ENCODE results near the gene CNOT4.
"Not testable (repeated sequence)": the region's sequence is repeated elsewhere in the genome, so short reads cannot be mapped to it uniquely, and the experiment has no call there.

The CNOT4 gene

GRCh38 chr7:135449436-135449835 is 60.5 kb downstream of the CNOT4 start:
- no peak for DNase-seq

DNA sequence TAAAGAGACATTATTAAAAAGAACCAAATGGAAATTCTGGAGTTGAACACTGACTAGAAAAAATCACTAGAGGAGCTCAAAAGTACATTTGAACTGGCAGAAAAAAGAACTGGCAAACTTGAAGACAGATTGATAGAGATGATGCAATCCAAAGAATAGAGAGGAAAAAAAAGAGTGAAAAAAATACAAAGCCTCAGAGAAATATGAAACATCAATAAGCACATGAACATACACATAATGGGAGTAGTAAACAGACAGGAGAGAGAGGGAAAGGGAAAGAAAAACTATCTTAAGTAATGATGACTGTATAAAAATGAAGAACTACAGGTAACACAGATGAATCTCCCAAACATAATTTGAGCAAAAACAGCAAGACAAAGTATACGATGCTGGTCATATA is 61.1 kb downstream of the CNOT4 start:
- no peak for DNase-seq

DNA sequence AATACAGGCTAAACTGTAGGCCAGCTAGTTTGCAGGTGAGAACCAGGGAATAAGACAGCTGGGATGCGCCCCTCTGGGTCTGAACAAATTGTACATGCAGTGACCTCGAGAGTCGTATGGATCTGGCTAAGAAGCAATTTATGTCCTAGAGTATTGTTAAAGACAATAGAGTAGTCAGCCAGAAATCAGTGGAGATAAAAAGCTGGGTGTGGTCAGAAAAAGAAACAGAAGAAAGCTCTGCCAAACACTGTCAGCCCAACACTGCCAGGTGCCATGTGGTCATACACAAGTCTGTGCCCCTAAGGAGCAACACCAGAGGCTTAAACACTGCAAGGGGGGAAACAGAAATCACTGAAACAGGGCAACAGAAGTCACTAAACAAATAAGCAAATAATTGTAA is 62.2 kb downstream of the CNOT4 start:
- no peak for DNase-seq

GRCh38 chr7:135445690-135446089 is 64.2 kb downstream of the CNOT4 start:
- no peak for DNase-seq

GRCh38 chr7:135445266-135445665 is 64.6 kb downstream of the CNOT4 start:
- DNase-seq, result not testable (repeated sequence)

DNA sequence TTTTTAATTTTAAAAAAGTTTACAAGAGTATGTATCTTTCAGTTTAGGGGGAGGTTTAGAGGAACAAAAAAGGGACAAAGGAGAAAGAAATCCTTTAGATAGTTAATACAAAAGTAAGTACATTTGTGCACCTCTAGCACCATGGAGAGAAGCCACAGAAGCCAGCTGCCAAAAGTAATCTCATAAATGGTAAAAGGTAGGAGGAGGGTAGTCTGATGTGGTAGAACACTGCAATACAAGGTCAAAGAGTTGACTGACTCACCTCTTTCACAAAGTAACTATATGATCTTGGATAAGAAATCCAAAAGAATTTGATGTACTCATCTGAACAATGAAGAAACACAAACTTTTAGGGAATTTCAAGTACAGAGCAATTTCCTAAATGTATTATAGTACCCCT is 68.1 kb downstream of the CNOT4 start:
- no peak for DNase-seq

GRCh38 chr7:135434047-135434446 is 75.9 kb downstream of the CNOT4 start:
- no peak for DNase-seq

DNA sequence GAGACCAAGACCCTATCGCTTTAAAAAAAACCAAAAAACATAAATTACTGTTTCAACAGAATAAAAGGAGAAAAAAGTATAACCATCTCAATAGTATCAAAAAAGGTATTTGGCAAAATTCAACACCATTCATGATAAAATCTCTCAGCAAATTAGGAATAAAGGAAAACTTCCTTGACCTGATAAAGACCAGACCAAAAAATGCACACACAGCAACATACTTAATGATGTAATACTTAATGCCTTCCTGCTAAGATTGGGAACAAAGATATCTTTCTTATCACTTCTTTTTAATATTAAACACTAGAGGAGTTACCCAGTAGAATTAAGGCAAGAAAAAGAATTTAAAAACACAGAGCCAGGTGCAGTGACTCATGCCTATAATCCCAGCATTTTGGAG is 79.3 kb downstream of the CNOT4 start:
- no peak for DNase-seq

DNA sequence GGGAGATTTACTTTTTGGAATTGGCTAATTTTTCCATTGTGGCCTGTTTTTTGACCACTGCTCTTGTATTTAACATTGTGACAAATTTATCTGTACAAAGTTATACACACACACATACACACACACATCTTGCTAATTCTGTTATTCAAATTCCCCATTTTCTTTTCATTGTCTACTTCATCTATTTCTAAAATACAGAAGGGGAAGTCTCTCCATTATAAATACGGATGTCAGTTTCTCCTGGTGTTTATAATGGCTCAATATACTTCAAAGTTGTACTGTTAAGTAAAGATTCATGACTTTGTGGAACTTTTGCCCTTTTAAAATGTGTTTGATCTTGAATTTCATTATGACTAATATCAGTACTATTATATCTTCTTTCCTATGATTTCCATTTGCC is 81.0 kb downstream of the CNOT4 start:
- DNase-seq, result no peak

DNA sequence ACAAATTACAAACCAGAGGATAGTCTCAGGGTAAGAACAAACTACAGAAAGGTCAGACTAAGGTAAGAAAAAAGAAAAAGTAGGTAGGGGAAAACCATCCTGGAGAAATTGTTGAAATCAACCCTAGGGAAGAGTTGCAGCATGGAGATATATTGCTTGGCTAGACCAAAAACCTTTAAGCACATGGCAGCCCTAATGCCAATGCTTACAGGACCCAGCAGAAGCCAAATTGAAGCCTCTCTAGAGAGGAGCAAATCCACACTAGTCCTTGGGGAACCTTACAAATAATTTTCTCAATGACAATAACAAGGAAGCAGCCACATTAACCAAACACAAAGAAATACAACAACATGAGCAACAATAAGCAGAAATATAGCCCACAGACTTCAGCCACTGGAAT is 81.9 kb downstream of the CNOT4 start:
- DNase-seq, result no peak

GRCh38 chr7:135427166-135427565 is 82.7 kb downstream of the CNOT4 start:
- no peak for DNase-seq

GRCh38 chr7:135425036-135425435 is 84.9 kb downstream of the CNOT4 start:
- DNase-seq, result no peak

- DNase-seq, result no peak
These were observed 89.1 kb downstream of the CNOT4 start for GRCh38 chr7:135420786-135421185.

GRCh38 chr7:135416431-135416830 is 93.5 kb downstream of the CNOT4 start:
- no peak for DNase-seq

GRCh38 chr7:135414850-135415439 is 95.0 kb downstream of the CNOT4 start:
- peak in 1 of 2 experiments; percentile 26 for DNase-seq

- no peak for DNase-seq
These were observed 95.7 kb downstream of the CNOT4 start for GRCh38 chr7:135414208-135414607.

- DNase-seq, result no peak
These were observed 98.8 kb downstream of the CNOT4 start for GRCh38 chr7:135411098-135411497.

GRCh38 chr7:135410543-135410942 is 99.4 kb downstream of the CNOT4 start:
- DNase-seq, result no peak

DNA sequence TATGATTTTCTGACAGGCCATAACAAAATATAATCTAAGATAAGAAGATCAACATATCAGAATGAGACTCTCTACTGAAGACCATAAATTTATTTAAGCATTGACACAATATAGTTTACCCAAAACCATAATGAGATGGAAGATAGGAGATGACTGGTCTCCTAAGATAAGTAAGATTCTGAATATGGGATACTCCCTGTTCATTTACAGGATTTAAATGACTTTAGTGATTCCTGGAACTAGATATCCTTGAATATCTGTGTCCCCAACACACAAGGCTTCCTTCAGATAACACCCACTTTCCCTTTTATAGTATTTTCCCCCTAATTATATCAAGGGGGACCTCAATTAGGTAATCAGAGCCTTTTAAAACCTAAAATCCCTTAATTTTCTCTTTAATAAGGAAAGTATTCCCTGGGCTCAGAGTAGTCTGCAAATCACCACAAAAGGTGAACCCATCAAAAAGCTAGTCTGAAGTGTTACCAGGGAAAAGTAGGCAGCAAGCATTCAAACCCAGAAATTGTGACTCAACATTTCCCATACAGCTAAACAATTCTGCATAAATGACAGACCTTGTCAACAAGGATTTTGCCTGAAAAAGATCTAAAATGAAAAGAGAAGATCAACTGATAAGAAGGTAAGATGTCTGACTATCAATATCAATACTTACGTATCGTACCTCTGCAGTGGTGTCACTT is 99.9 kb downstream of the CNOT4 start:
- no peak for DNase-seq

DNA sequence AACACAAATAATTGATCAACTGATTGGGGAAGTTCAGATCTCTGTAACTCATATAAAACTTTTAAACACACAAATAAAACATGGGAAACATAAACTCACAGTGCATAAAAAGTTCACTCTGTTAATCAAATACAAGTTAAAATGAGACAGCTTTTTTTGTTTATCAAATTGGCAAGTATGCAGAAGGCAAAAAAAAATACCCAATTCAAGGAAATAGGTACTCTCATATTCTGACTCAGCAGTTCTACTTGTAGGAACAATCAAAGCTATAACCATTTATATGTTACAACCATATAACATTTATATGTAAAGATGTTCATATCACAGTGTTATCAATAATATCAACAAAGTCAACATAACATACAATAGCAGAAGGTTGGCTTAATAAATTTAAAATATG is 102.0 kb downstream of the CNOT4 start:
- no peak for DNase-seq

DNA sequence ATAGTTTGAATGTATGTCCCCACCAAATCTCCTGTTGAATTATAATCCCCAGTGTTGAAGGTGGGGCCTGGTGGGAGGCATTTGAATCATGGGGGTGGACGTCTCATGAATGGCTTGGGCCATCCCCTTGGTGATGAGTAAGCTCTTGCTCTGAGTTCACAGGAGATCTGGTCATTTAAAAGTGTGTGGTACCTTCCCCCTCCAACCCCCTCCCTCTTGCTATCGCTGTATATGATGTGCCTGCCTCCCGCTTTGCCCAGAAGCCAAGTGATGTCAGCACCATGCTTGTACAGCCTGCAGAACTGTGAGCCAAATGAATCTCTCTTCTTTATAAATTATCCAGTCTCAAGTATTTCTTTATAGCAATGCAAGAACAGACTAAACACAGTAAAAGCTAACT is 103.0 kb downstream of the CNOT4 start:
- DNase-seq, result no peak

DNA sequence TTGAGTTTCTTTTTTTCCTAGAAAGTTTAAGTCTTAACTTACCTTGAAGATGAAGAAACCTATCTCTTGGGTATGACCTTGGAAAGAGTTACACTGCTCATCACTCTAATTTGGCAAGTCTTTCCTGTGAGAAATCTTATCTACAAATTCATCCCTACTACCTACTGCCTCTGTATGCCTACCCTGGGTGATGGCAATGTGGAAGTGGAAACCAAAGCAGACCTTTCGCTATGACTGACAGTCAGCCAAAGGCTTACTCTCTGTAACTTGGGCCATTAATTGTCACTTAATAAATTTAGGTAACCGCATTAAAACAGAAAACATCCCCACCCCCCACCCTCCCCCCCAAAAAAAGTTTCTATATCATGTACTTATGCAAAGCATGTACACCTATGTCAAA is 103.9 kb downstream of the CNOT4 start:
- no peak for DNase-seq

GRCh38 chr7:135403302-135403701 is 106.6 kb downstream of the CNOT4 start:
- DNase-seq, result no peak

DNA sequence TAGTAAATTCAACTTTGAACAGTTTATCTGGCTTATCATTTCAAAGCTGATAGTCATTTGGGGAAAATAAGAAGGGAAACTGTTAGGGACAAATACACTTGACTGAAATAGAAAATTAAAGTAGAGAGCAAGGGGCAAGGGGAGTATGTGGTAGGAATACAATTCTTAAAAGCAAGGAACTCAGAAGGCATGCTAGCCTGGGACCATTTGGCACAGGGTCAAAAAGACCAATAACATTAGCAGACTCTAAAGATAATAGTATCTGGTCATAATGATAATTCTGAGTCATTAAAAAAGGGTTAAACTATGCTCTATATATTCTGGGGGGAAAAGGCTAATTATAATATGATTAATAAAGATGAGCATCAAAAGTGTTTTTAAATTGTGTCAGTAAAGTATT is 112.2 kb downstream of the CNOT4 start:
- no peak for DNase-seq

- DNase-seq, result no peak
These were observed 117.2 kb downstream of the CNOT4 start for GRCh38 chr7:135392701-135393100.

Measured in NCI-H446 (cell line).